SK-N-SH (cell line): Measurements from ENCODE around the gene MYBPH. TPM values are rescaled to one million over a fixed set of nuclear protein-coding genes. Genes with fewer than 3 reads are reported as not detected.

Experiments
- CTCF ChIA-PET: fragments of 300-600, 350-600 bp; formaldehyde crosslinking; extraction: SDS; loops from one replicate; lab custom pipeline; 2021; lab: Yijun Ruan, JAX
- POLR2A ChIA-PET: fragments of 350-600 bp; sonication (Branson Sonifier 250); formaldehyde crosslinking; extraction: SDS; loops from one replicate; lab custom pipeline; 2020; ENCODE audit warnings: antibody characterized with exemption, inconsistent platforms; lab: Yijun Ruan, JAX
- DNase-seq: peaks from one replicate; pipeline ENCODE4 v3.0.0; 2012
- H2AFZ ChIP-seq: fragments of 200-600 bp; sonication (generic); 2 replicates; pipeline ENCODE4 v1.8.1; 2016; ENCODE audit warnings: antibody characterized with exemption, mild to moderate bottlenecking, low read depth
- H3F3A ChIP-seq: fragments of 200-600 bp; sonication (generic); replicated peaks from 2 replicates; pipeline ENCODE3; 2016; ENCODE audit warnings: antibody characterized with exemption, mild to moderate bottlenecking; ENCODE audit not compliant: insufficient read depth
- H3K27ac ChIP-seq, 2 experiments: fragments of 200-500 bp in 1 of 2; fragments of 200-600 bp in 1 of 2; sonication (Bioruptor generic) in 1 of 2; sonication (generic), shearing (Covaris generic) in 1 of 2; 2 replicates each; pipeline versions ENCODE4 v1.5.1 to v1.6.1; 2014 to 2016; ENCODE audit warnings: low read depth in 2 of 2, inconsistent platforms in 1 of 2, low read length in 1 of 2, mild to moderate bottlenecking in 1 of 2, mixed read lengths in 1 of 2
- H3K27me3 ChIP-seq: fragments of 200-600 bp; sonication (generic), shearing (Covaris generic); 2 replicates; pipeline ENCODE4 v1.6.1; 2016; ENCODE audit warnings: mixed run types; ENCODE audit not compliant: insufficient read depth
- H3K36me3 ChIP-seq, 2 experiments: fragments of 200-500 bp in 1 of 2; fragments of 200-600 bp in 1 of 2; sonication (Bioruptor generic) in 1 of 2; sonication (generic) in 1 of 2; replicated peaks in 1 of 2; 2 replicates each; pipeline versions ENCODE3 to v1.5.1; 2014 to 2016; ENCODE audit warnings: low read length in 1 of 2, mild to moderate bottlenecking in 1 of 2; ENCODE audit not compliant: insufficient read depth in 2 of 2, control insufficient read depth in 1 of 2
- H3K4me1 ChIP-seq, 2 experiments: fragments of 200-500 bp in 1 of 2; fragments of 200-600 bp in 1 of 2; sonication (Bioruptor generic) in 1 of 2; sonication (generic), shearing (Covaris generic) in 1 of 2; 2 replicates each; pipeline versions ENCODE4 v1.5.1 to v1.6.1; 2014 to 2016; ENCODE audit warnings: low read depth in 1 of 2, low read length in 1 of 2, mixed run types in 1 of 2; ENCODE audit not compliant: insufficient read depth in 2 of 2, control insufficient read depth in 1 of 2
- H3K4me2 ChIP-seq: fragments of 200-600 bp; sonication (generic), shearing (Covaris generic); 2 replicates; pipeline ENCODE4 v1.6.1; 2017; ENCODE audit warnings: mixed run types
- H3K4me3 ChIP-seq, 2 experiments: fragments of 200-500 bp in 1 of 2; fragments of 200-600 bp in 1 of 2; sonication (Bioruptor generic) in 1 of 2; sonication (generic), shearing (Covaris generic) in 1 of 2; 2 replicates each; pipeline versions ENCODE4 v1.5.1 to v1.8.1; 2014 to 2016; ENCODE audit warnings: low read depth in 2 of 2, inconsistent platforms in 1 of 2, low read length in 1 of 2, mild to moderate bottlenecking in 1 of 2, mixed read lengths in 1 of 2, moderate library complexity in 1 of 2
- H3K79me2 ChIP-seq: fragments of 200-600 bp; sonication (generic); 2 replicates; pipeline ENCODE4 v1.8.1; 2017; ENCODE audit warnings: mild to moderate bottlenecking; ENCODE audit not compliant: insufficient read depth
- H3K9ac ChIP-seq: fragments of 200-600 bp; sonication (generic); 2 replicates; pipeline ENCODE4 v1.6.1; 2017; ENCODE audit warnings: mixed run types
- H3K9me2 ChIP-seq: fragments of 200-600 bp; sonication (generic); 2 replicates; pipeline ENCODE4 v1.6.1; 2017; ENCODE audit warnings: mixed run types
- H3K9me3 ChIP-seq: fragments of 200-600 bp; sonication (generic); 2 replicates; pipeline ENCODE4 v1.6.1; 2017; ENCODE audit warnings: mixed run types, mild to moderate bottlenecking, moderate library complexity
- H4K20me1 ChIP-seq: fragments of 200-600 bp; sonication (generic); 2 replicates; pipeline ENCODE4 v1.6.1; 2017; ENCODE audit warnings: mild to moderate bottlenecking, mixed run types; ENCODE audit not compliant: insufficient read depth
- ELF1 ChIP-seq: IDR thresholded peaks from 2 replicates; pipeline ENCODE4 v1.4.0; 2012
- EP300 ChIP-seq, 2 experiments: IDR thresholded peaks; 2 replicates each; pipeline versions ENCODE4 v1.4.0 to v1.6.1; 2012; ENCODE audit warnings: borderline replicate concordance in 1 of 2, low read depth in 1 of 2, low read length in 1 of 2
- EZH2phosphoT487 ChIP-seq: fragments of 200-600 bp; sonication (generic); IDR thresholded peaks from 2 replicates; pipeline ENCODE4 v1.6.1; 2017; ENCODE audit warnings: low read depth, mixed run types, mild to moderate bottlenecking, antibody characterized with exemption, moderate library complexity, borderline replicate concordance
- GABPA ChIP-seq: IDR thresholded peaks from 2 replicates; pipeline ENCODE4 v1.4.0; 2012; ENCODE audit warnings: low read depth, mild to moderate bottlenecking
- GATA2 ChIP-seq: sonication (generic); formaldehyde crosslinking; IDR thresholded peaks from 2 replicates; pipeline ENCODE4 v1.5.0; 2020; ENCODE audit warnings: mild to moderate bottlenecking, missing genetic modification reagents
- MEF2A ChIP-seq: IDR thresholded peaks from 2 replicates; pipeline ENCODE4 v1.4.0; 2012; ENCODE audit warnings: low read depth, borderline replicate concordance
- MXI1 ChIP-seq: IDR thresholded peaks from 2 replicates; pipeline ENCODE4 v1.6.1; 2012; ENCODE audit warnings: mild to moderate bottlenecking, low read depth, low read length, improper control_type of control experiment
- NFIC ChIP-seq: IDR thresholded peaks from 2 replicates; pipeline ENCODE4 v1.4.0; 2012; ENCODE audit warnings: borderline replicate concordance
- NRF1 ChIP-seq: IDR thresholded peaks from 2 replicates; pipeline ENCODE4 v1.6.1; 2012; ENCODE audit warnings: low read depth, mild to moderate bottlenecking, low read length
- RAD21 ChIP-seq: IDR thresholded peaks from 2 replicates; pipeline ENCODE4 v1.6.1; 2012; ENCODE audit warnings: mild to moderate bottlenecking, low read length
- RFX5 ChIP-seq: IDR thresholded peaks from 2 replicates; pipeline ENCODE4 v1.6.1; 2012; ENCODE audit warnings: mild to moderate bottlenecking, improper control_type of control experiment, low read length
- TAF1 ChIP-seq: IDR thresholded peaks from 2 replicates; pipeline ENCODE4 v1.6.1; 2012; ENCODE audit warnings: low read depth, mild to moderate bottlenecking, low read length, moderate library complexity, borderline replicate concordance
- TEAD4 ChIP-seq: IDR thresholded peaks from 2 replicates; pipeline ENCODE4 v1.4.0; 2012; ENCODE audit warnings: mild to moderate bottlenecking, borderline replicate concordance; ENCODE audit not compliant: insufficient read depth
- YY1 ChIP-seq: IDR thresholded peaks from 2 replicates; pipeline ENCODE4 v1.4.0; 2012; ENCODE audit warnings: low read depth, mild to moderate bottlenecking
- WGBS: methylation state at CpG from one replicate; pipeline ENCODE4 v1.1.6; 2017; ENCODE audit warnings: low lambda C conversion rate; 5-methylcytosine and 5-hydroxymethylcytosine counted together
- polyA plus RNA-seq, 3 experiments: library from polyadenylated mRNA; depleted of rRNA; stranded (reverse); fragments of >200 nt; gene quantifications; 2 replicates each; pipeline ENCODE4 v1.2.3, GENCODE V29; 2012
- TF ChIP-seq, protein P1 (sequence below): fragments of 150-350 bp; IDR thresholded peaks from 2 replicates; pipeline ENCODE4 v1.6.1; 2017; ENCODE audit warnings: antibody characterized with exemption, low read length, low read depth, borderline replicate concordance
- TF ChIP-seq, protein P2 (sequence below): IDR thresholded peaks from 2 replicates; pipeline ENCODE4; 2012
- TF ChIP-seq, protein P3 (sequence below): IDR thresholded peaks from 2 replicates; pipeline ENCODE4 v1.4.0; 2012; ENCODE audit warnings: low read depth, borderline replicate concordance
- TF ChIP-seq, protein P4 (sequence below): fragments of 150-350 bp; IDR thresholded peaks from 2 replicates; pipeline ENCODE4 v1.6.1; 2016; ENCODE audit warnings: mild to moderate bottlenecking, low read depth, low read length
- TF ChIP-seq, protein P5 (sequence below): fragments of 200-600 bp; sonication (generic); IDR thresholded peaks from 2 replicates; pipeline ENCODE4 v1.6.1; 2017; ENCODE audit warnings: antibody characterized with exemption, mild to moderate bottlenecking, moderate library complexity

The MYBPH gene
- polyA plus RNA-seq, 1 of the 3 experiments (the other 2 are of a cell fraction) = 0.12 TPM

DNA sequence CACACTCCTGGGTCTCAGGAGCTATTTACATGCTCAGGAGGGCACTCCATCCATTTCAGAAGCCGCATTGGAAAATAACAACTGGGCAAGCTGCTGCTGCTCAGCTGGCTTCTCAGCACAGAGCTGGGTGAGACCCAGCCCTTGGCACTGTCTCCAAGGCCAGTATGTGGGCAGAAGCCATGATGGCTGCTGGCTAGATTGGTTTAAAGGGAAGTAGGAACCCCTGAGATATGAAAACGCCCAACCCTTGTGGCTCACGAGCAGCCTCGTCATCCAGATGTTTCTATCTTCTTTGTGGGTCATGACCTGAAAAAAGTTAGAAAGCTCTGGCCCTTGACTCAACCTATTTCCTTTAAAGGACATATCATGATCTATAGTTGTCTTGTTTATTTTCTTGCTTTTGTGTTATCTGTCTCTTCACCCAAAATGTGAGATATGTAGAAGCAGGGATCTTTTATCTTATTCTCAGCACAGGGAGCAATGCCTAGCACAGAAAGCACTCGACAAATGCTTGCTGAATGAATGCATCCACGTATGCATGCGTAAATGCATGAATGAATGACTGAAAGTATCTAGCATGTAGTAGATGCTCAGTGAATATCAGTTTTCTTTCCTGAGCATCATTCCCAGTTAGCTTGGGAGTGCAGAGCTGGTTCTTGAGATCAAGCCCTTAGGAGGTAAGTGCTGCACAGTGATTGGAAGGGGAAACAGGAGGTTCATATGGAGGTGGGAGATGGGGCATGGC is 11.6 kb downstream of the MYBPH start:
- H3K4me2 ChIP-seq = no peak overlapping the region
- H3K9me2 ChIP-seq = no peaks in the 10 kb centered on the region
- DNase-seq = no peak
- 78% methylated on average over 7 of the region's 7 CpGs for WGBS
- H4K20me1 ChIP-seq = no peaks in the 10 kb centered on the region
- TF ChIP-seq, protein P1, sequence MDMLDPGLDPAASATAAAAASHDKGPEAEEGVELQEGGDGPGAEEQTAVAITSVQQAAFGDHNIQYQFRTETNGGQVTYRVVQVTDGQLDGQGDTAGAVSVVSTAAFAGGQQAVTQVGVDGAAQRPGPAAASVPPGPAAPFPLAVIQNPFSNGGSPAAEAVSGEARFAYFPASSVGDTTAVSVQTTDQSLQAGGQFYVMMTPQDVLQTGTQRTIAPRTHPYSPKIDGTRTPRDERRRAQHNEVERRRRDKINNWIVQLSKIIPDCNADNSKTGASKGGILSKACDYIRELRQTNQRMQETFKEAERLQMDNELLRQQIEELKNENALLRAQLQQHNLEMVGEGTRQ = no peak
- no peak for TF ChIP-seq RFX5
- no peak for TF ChIP-seq GATA2
- TF ChIP-seq, protein P2, sequence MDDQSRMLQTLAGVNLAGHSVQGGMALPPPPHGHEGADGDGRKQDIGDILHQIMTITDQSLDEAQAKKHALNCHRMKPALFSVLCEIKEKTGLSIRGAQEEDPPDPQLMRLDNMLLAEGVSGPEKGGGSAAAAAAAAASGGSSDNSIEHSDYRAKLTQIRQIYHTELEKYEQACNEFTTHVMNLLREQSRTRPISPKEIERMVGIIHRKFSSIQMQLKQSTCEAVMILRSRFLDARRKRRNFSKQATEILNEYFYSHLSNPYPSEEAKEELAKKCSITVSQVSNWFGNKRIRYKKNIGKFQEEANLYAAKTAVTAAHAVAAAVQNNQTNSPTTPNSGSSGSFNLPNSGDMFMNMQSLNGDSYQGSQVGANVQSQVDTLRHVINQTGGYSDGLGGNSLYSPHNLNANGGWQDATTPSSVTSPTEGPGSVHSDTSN = no peak
- no peak for TF ChIP-seq MXI1
- TF ChIP-seq TEAD4 = no peak
- TF ChIP-seq MEF2A = no peak
- TF ChIP-seq GABPA = no peak
- H3K27me3 ChIP-seq = no peaks in the 10 kb centered on the region
- H3K4me3 ChIP-seq = no peak overlapping the region
- POLR2A ChIA-PET = no interaction called here
- no peak overlapping the region for H2AFZ ChIP-seq
- H3K9me3 ChIP-seq = no peaks in the 10 kb centered on the region
- no peaks in the 10 kb centered on the region for H3F3A ChIP-seq
- H3K79me2 ChIP-seq = no peaks in the 10 kb centered on the region
- no peak overlapping the region for H3K27ac ChIP-seq
- CTCF ChIA-PET = interaction anchor here (1.0 to 1.6 kb wide), 3 partner anchors 46 to 135 kb away, joined by 3 to 5 read pairs (median 4); no protein-coding TSS in a partner anchor
- no peak overlapping the region for H3K9ac ChIP-seq
- no peaks in the 10 kb centered on the region for H3K36me3 ChIP-seq
- H3K4me1 ChIP-seq = no peaks in the 10 kb centered on the region

DNA sequence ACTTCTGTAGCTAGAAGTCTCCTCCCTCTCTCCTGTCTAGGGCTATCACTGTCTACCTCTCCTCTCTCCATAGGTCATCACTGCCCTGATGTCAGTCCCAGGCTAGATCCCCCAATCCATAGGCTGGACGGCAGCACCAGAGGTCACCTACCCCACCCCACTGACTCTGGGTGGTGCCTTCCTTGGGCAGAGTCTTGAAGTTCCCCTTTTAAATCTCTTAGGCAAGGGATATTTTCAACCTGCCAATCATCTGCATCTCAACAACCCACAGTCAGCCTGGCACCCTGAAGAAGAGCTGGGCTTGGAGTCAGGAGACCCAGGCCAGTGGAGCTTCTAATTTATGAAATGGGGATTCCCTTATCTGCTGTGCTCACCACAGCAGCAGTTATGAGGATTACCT is 13.2 kb downstream of the MYBPH start:
- no peaks in the 10 kb centered on the region for H3K36me3 ChIP-seq
- no peaks in the 10 kb centered on the region for H3K4me1 ChIP-seq
- H3K9me3 ChIP-seq = no peaks in the 10 kb centered on the region
- H3K27ac ChIP-seq = no peak overlapping the region
- H3K9me2 ChIP-seq = no peaks in the 10 kb centered on the region
- no peak overlapping the region for H3K9ac ChIP-seq
- no peak overlapping the region for H2AFZ ChIP-seq
- no peaks in the 10 kb centered on the region for H3K27me3 ChIP-seq
- no peak overlapping the region for H3K4me2 ChIP-seq
- 88% methylated on average over 1 of the region's 1 CpG for WGBS
- no peaks in the 10 kb centered on the region for H3F3A ChIP-seq
- DNase-seq = no peak
- ChIA-PET CTCF (interaction anchor here (0.7 to 2.2 kb wide), 6 partner anchors 10 to 123 kb away, joined by 3 to 8 read pairs (median 4); no protein-coding TSS in a partner anchor), POLR2A (no interaction called here)
- no peaks in the 10 kb centered on the region for H4K20me1 ChIP-seq
- no peak overlapping the region for H3K4me3 ChIP-seq
- no peaks in the 10 kb centered on the region for H3K79me2 ChIP-seq
- no peak for TF ChIP-seq YY1
- TF ChIP-seq, protein P3, sequence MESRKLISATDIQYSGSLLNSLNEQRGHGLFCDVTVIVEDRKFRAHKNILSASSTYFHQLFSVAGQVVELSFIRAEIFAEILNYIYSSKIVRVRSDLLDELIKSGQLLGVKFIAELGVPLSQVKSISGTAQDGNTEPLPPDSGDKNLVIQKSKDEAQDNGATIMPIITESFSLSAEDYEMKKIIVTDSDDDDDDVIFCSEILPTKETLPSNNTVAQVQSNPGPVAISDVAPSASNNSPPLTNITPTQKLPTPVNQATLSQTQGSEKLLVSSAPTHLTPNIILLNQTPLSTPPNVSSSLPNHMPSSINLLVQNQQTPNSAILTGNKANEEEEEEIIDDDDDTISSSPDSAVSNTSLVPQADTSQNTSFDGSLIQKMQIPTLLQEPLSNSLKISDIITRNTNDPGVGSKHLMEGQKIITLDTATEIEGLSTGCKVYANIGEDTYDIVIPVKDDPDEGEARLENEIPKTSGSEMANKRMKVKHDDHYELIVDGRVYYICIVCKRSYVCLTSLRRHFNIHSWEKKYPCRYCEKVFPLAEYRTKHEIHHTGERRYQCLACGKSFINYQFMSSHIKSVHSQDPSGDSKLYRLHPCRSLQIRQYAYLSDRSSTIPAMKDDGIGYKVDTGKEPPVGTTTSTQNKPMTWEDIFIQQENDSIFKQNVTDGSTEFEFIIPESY = no peak
- TF ChIP-seq EP300 (IDR thresholded peaks at IDR 0.05; ENCODE audit: borderline replicate concordance in 1 of 2, low read depth in 1 of 2, low read length in 1 of 2) = no peak
- no peak for TF ChIP-seq TAF1
- no peak for TF ChIP-seq GABPA
- no peak for TF ChIP-seq NRF1
- TF ChIP-seq, protein P4, sequence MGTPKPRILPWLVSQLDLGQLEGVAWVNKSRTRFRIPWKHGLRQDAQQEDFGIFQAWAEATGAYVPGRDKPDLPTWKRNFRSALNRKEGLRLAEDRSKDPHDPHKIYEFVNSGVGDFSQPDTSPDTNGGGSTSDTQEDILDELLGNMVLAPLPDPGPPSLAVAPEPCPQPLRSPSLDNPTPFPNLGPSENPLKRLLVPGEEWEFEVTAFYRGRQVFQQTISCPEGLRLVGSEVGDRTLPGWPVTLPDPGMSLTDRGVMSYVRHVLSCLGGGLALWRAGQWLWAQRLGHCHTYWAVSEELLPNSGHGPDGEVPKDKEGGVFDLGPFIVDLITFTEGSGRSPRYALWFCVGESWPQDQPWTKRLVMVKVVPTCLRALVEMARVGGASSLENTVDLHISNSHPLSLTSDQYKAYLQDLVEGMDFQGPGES = no peak
- no peak for TF ChIP-seq RAD21
- no peak for TF ChIP-seq ELF1
- no peak for TF ChIP-seq RFX5
- TF ChIP-seq NFIC = no peak
- TF ChIP-seq MXI1 = no peak
- TF ChIP-seq, protein P5, sequence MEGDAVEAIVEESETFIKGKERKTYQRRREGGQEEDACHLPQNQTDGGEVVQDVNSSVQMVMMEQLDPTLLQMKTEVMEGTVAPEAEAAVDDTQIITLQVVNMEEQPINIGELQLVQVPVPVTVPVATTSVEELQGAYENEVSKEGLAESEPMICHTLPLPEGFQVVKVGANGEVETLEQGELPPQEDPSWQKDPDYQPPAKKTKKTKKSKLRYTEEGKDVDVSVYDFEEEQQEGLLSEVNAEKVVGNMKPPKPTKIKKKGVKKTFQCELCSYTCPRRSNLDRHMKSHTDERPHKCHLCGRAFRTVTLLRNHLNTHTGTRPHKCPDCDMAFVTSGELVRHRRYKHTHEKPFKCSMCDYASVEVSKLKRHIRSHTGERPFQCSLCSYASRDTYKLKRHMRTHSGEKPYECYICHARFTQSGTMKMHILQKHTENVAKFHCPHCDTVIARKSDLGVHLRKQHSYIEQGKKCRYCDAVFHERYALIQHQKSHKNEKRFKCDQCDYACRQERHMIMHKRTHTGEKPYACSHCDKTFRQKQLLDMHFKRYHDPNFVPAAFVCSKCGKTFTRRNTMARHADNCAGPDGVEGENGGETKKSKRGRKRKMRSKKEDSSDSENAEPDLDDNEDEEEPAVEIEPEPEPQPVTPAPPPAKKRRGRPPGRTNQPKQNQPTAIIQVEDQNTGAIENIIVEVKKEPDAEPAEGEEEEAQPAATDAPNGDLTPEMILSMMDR = no peak
- TF ChIP-seq EZH2phosphoT487 = no peak
